Vagina (tissue), 2 donors: ENCODE results near the gene IRS2.

ENCODE experiments used
- CTCF ChIP-seq, 3 experiments: fragments of 450-650 bp in 2 of 3; fragments of 200-600 bp in 1 of 3; sonication (generic) in 1 of 3; IDR thresholded peaks; one replicate each; pipeline ENCODE4 v1.5.1; 2017 to 2019; ENCODE audit warnings: antibody characterized with exemption in 3 of 3, mild to moderate bottlenecking in 2 of 3, moderate library complexity in 2 of 3
- POLR2A ChIP-seq, 2 donors: fragments of 450-650 bp; IDR thresholded peaks; one replicate each; pipeline ENCODE4 v1.6.1; 2017; ENCODE audit warnings: antibody characterized with exemption in 2 of 2, mild to moderate bottlenecking in 2 of 2, moderate library complexity in 2 of 2

- TF ChIP-seq CTCF (IDR thresholded peaks at IDR 0.05): no peak
- no peak for TF ChIP-seq POLR2A (IDR thresholded peaks at IDR 0.05)
Observed at GRCh38 chr13:109707044-109707741, 79.2 kb downstream of the IRS2 start.
